VCaP (cell line): ENCODE measurements around the gene RCN1.

Experiments used
- H3K27ac ChIP-seq: fragments of 450-650 bp; 2 replicates; pipeline ENCODE4 v1.5.1; 2017
- CTCF ChIP-seq: fragments of 450-650 bp; conservative IDR thresholded peaks from 2 replicates; pipeline ENCODE4 v1.5.1; 2017; ENCODE audit warnings: mild to moderate bottlenecking, moderate library complexity

The RCN1 gene

DNA sequence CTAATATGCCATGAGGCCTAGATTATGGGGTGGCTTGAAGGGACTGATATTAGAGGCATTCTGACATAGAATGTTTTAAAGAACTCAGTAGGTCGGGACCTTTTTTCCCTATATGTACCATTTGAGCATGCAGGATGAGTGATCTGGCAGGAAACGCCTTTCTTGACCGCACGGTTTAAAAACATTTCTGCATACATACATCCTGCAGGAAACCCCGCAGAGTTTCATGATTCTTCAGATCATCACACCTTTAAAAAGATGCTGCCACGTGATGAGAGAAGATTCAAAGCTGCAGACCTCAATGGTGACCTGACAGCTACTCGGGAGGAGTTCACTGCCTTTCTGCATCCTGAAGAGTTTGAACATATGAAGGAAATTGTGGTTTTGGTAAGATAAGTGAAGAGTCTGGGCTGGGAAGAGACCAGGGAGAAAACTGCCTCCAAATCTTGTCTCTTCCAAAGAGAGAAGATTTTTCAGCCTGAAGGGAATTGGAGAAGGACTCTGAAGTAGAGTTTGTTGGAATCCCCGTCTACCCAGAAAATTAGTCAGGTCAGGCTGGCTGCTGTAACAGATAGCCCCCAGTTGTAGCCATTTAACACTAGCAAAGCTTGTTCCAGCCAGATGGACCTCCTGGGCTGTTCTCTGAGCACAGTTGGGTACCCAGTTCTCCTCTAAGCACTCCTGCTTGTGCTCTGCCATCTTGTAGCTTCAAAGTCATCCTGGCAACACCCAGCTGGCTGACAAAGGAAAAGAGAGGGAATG is 7.4 kb downstream of the RCN1 start:
- no peak overlapping the region for H3K27ac ChIP-seq
- no peak for TF ChIP-seq CTCF

- H3K27ac ChIP-seq: no peak overlapping the region
- no peak for TF ChIP-seq CTCF
Observed at GRCh38 chr11:32099516-32099915, 8.6 kb downstream of the RCN1 start.

DNA sequence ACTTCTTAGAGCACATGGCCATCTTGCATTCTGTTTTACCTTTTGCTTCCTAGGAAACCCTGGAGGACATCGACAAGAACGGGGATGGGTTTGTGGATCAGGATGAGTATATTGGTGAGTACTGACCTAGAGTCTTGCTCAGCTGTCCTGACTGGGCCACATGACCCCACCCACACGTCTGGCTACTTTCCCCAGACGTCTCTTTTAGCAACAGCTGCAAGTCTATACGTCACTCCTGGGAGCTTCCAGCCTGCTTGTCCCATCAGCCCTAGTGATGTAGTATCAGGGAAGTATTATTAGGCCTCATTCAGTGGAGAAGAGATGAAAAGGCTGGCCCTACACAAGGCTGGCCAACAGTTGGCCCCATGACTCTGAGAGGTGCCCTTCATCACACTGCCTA is 9.6 kb downstream of the RCN1 start:
- no peak for TF ChIP-seq CTCF

DNA sequence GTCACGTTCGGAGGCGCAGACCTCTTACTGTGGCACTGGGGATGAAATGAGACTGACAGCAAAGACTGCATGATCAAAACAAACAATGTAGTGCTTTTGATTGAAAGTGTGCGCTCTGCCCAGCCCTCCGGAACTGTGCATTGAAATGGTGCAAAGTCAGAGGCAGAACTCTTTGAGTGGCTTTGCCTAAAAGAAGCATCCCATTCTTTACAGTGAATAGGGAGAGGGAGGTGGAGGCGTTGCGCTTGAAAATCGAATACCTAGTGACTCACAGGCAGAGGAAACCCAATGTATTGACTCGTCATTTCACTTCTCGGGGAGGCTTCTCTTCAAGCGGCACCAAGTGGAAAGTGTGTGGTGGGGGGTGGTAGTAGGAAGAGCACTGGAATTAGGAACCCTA is 10.9 kb downstream of the RCN1 start:
- TF ChIP-seq CTCF: no peak
- no peak overlapping the region for H3K27ac ChIP-seq

More for the DNA sequence above, 9.6 kb downstream of the RCN1 start:
- H3K27ac ChIP-seq: no peak overlapping the region

DNA sequence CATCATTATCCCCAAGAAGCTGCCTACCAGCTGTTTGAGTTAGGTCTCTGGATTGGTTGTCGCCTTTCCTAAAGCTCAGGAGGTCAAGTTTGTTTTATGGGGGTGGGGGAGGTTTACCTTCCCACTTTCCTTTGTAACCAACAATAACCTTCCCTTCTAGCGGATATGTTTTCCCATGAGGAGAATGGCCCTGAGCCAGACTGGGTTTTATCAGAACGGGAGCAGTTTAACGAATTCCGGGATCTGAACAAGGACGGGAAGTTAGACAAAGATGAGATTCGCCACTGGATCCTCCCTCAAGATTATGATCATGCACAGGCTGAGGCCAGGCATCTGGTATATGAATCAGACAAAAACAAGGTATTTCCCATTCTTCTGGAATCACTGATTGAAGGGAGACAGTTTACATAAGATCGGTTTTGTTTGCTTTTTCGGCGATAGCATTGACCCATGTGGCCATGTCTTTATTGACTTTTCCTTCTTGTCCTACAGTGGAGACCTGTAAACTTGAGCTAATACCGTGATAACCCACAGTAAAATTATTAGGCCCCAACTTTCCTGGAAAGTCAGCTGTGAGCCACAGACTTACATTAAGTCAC is 12.3 kb downstream of the RCN1 start:
- H3K27ac ChIP-seq: peak overlapping the region; percentile 51

GRCh38 chr11:32103941-32104340 is 13.1 kb downstream of the RCN1 start:
- H3K27ac ChIP-seq: no peak overlapping the region
- TF ChIP-seq CTCF: no peak

DNA sequence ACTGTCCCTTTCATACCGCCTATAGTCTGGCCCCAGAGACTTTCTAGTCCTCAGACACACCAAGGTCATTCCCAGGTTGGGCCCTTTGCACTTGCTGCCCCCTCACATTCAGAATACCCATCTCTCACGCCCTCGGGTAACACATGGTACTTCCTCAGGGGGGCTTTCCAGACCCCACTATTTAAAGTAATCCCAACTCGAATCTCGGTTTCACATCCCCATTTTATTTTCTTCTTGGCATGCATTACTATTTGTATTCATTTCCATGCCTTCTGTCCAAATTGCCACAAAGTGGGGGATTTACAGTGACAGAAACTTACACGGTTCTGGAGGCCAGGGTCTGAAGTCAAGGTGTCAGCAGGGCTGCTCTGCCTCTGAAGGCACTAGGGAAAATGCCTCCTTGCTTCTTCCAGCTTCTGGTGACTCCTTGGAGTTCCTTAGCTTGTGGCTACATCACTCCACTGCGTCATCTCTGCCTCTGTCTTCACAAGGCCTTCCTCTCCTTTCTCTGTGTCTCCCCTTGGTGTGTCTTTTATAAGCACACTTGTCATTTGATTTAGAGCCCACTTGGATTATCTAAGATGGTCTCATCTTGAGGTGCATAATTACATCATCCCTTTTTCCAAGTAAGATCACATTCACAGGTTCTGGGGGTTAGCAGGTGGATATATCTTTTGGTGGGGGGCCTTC is 15.1 kb downstream of the RCN1 start:
- no peak for TF ChIP-seq CTCF
- H3K27ac ChIP-seq: no peak overlapping the region

GRCh38 chr11:32107647-32108046 is 16.8 kb downstream of the RCN1 start:
- H3K27ac ChIP-seq: no peak overlapping the region
- no peak for TF ChIP-seq CTCF
